Measurements from ENCODE around the gene DAB2IP.

DAB2IP gene

DNA sequence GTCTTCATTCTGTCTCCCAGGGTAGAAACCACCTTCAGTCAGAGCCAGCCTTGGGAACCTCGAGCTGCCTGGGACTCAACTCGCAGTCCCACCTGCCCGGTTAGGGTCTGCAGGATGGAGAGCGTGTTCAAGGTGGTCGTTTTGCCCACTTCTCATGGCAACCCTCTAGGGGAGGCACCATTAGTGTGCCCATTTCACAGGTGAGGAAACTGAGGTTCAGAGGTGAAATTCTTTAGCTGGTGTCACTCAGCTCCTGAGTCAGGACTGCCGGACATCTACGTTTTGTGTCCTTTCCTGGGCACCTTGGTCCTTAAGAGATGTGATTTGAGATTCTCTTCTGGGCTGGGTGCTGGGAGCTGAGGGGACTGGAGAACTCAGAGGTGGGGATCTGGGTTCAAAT lies 30.0 kb downstream of the DAB2IP start (continued):
- TF ChIP-seq ZNF843 (tag by site-specific recombination; IDR thresholded peaks at IDR 0.05): no peak
- TF ChIP-seq ZNF341 (tag by site-specific recombination; IDR thresholded peaks at IDR 0.05; ENCODE audit: low read depth): no peak
- TF ChIP-seq PRDM10 (tag by site-specific recombination; IDR thresholded peaks at IDR 0.05): no peak
- TF ChIP-seq INSM2 (tag by site-specific recombination; IDR thresholded peaks at IDR 0.05): no peak
- no peak for TF ChIP-seq ZNF544 (tag by site-specific recombination; IDR thresholded peaks at IDR 0.05)
- no peak for TF ChIP-seq SCRT2 (tag by site-specific recombination; IDR thresholded peaks at IDR 0.05)
- no peak for TF ChIP-seq GLI4 (tag by site-specific recombination; IDR thresholded peaks at IDR 0.05)

DNA sequence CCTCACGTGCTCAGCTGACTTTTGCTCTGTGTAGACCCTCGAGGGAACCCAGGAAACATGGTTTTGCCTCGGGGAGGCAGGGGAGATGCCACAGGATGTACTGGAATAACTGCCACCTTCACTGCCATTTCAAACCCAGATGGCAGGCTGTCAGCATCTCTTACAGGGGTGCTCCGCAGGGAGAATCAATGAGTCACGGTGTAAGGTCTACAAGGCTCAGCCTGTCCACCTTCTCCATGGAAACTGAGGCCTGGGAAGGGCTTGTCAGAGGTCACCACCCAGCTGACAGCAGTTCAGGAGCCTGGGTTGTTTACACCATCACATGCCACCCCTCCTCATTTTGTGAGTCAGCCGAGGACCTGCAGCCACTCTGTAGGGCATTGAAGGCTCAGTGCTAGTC lies 30.8 kb downstream of the DAB2IP start:
- Histone ChIP-seq H3K36me3 (ENCODE audit: control insufficient read depth in 2 of 2, insufficient read depth in 1 of 2, low read length in 2 of 2) (peaks cover 0 to 37% of the 10 kb centered on the region in 2 experiments; a peak in 1 of 3 replicates), H3K27ac (ENCODE audit: extremely low read depth, low read depth, low read length) (no peak overlapping the region), H3K4me1 (ENCODE audit: control insufficient read depth, insufficient read depth, low read length) (no peaks in the 10 kb centered on the region), H3K4me3 (ENCODE audit: low read depth, low read length) (no peak overlapping the region), H3K9me3 (ENCODE audit: control insufficient read depth, insufficient read depth, low read depth, low read length) (no peaks in the 10 kb centered on the region)
- POLR2A ChIA-PET: no interaction called here
- CTCF ChIA-PET: interaction anchor here (0.6 to 9.4 kb wide), 6 partner anchors 13 to 340 kb away, joined by 3 to 118 read pairs (median 5); no protein-coding TSS in a partner anchor
- no peak for TF ChIP-seq ZNF626 (tag by site-specific recombination; IDR thresholded peaks at IDR 0.05)
- TF ChIP-seq ZNF174 (tag by site-specific recombination; IDR thresholded peaks at IDR 0.05): no peak
- no peak for TF ChIP-seq ZNF223 (tag by site-specific recombination; IDR thresholded peaks at IDR 0.05)
- TF ChIP-seq, protein P1, sequence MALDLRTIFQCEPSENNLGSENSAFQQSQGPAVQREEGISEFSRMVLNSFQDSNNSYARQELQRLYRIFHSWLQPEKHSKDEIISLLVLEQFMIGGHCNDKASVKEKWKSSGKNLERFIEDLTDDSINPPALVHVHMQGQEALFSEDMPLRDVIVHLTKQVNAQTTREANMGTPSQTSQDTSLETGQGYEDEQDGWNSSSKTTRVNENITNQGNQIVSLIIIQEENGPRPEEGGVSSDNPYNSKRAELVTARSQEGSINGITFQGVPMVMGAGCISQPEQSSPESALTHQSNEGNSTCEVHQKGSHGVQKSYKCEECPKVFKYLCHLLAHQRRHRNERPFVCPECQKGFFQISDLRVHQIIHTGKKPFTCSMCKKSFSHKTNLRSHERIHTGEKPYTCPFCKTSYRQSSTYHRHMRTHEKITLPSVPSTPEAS (tag by site-specific recombination; IDR thresholded peaks at IDR 0.05): no peak
- no peak for TF ChIP-seq GFI1B (tag by site-specific recombination; IDR thresholded peaks at IDR 0.05)
- TF ChIP-seq ZNF660 (tag by site-specific recombination; IDR thresholded peaks at IDR 0.05): no peak
- no peak for TF ChIP-seq ZNF837 (tag by site-specific recombination; IDR thresholded peaks at IDR 0.05)
- no peak for TF ChIP-seq ZNF335 (tag by site-specific recombination; conservative IDR thresholded peaks at IDR 0.05)
- TF ChIP-seq ZNF561 (tag by site-specific recombination; IDR thresholded peaks at IDR 0.05; ENCODE audit: borderline replicate concordance): no peak
- TF ChIP-seq ZBTB49 (tag by site-specific recombination; IDR thresholded peaks at IDR 0.05; ENCODE audit: low read depth): no peak
- TF ChIP-seq ZNF544 (tag by site-specific recombination; IDR thresholded peaks at IDR 0.05): no peak
- no peak for TF ChIP-seq ZNF777 (tag by site-specific recombination; IDR thresholded peaks at IDR 0.05; ENCODE audit: borderline replicate concordance)
- TF ChIP-seq BCL11B (tag by site-specific recombination; IDR thresholded peaks at IDR 0.05; ENCODE audit: low read depth): no peak
- no peak for TF ChIP-seq ZXDB (tag by site-specific recombination; IDR thresholded peaks at IDR 0.05)
- no peak for TF ChIP-seq MZF1 (tag by site-specific recombination; IDR thresholded peaks at IDR 0.05; ENCODE audit: borderline replicate concordance)
- no peak for TF ChIP-seq ZNF280D (tag by site-specific recombination; IDR thresholded peaks at IDR 0.05)
- no peak for TF ChIP-seq HOXD13 (CRISPR knock-in tag; IDR thresholded peaks at IDR 0.05; ENCODE audit: borderline replicate concordance)
